ENCODE measurements around the gene SHISA5. TPM values are rescaled to one million over a fixed set of nuclear protein-coding genes. Genes with fewer than 3 reads are reported as not detected.
"Not testable (repeated sequence)": the region's sequence is repeated elsewhere in the genome, so short reads cannot be mapped to it uniquely, and the experiment has no call there.

SHISA5 gene, protein sequence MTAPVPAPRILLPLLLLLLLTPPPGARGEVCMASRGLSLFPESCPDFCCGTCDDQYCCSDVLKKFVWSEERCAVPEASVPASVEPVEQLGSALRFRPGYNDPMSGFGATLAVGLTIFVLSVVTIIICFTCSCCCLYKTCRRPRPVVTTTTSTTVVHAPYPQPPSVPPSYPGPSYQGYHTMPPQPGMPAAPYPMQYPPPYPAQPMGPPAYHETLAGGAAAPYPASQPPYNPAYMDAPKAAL
- total RNA-seq, result 95.7 and 108 TPM in 2 replicates

DNA sequence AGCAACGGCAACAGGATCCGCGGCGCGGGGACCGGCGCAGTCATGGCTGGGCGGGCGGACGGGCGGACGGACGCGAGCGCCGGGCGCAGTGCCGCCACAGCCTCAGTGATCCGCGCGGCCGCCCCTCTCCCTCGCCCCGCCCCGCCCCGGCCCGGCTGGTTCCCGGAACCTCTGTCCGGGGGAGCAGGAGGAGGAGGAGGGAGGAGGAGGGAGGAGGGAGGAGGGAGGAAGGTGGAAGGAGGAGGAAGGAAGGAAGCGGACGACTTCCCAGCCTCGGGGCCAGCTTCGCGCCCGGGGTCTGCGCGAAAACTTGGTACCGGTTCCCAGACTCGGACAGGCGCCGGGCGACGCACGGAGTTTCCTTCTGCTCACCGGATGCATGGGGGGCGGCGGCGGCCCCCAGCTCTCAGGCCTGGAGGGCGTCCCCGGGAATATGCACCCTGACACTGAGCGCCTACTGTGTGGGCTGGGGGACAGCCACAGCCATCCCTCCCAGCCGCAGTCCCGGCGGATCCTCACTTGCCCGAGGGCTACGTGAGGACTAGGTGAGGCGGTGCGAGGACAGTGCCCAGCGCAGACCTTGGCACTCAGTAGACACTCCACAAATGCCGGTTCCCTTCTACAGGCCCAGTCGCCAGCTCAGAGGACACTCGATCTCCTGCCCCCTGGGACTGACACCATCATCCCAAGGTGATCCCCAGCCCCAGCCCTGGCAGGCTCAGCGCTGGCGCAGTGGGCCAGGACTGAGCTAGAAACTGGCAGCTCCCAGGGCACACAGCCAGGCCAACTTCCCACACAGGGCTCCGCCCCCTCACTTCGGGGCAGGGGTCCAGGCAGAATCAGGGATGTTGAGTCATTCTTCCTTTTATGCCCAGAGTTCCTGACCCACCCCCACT is at the start of gene SHISA5:
SHISA5 (minus strand) TSS at position 124 of the 896 bp plus-strand sequence; CDS start at position 44, 80 bp downstream.
- peak; percentile 57 for DNase-seq
- TF ChIP-seq, protein P1, sequence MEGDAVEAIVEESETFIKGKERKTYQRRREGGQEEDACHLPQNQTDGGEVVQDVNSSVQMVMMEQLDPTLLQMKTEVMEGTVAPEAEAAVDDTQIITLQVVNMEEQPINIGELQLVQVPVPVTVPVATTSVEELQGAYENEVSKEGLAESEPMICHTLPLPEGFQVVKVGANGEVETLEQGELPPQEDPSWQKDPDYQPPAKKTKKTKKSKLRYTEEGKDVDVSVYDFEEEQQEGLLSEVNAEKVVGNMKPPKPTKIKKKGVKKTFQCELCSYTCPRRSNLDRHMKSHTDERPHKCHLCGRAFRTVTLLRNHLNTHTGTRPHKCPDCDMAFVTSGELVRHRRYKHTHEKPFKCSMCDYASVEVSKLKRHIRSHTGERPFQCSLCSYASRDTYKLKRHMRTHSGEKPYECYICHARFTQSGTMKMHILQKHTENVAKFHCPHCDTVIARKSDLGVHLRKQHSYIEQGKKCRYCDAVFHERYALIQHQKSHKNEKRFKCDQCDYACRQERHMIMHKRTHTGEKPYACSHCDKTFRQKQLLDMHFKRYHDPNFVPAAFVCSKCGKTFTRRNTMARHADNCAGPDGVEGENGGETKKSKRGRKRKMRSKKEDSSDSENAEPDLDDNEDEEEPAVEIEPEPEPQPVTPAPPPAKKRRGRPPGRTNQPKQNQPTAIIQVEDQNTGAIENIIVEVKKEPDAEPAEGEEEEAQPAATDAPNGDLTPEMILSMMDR (IDR thresholded peaks at IDR 0.05), result no peak
- Mint-ChIP-seq H3K4me1 (peaks cover 18% of the 10 kb centered on the region), H3K36me3 (ENCODE audit: low read depth) (no peaks in the 10 kb centered on the region), H3K4me3 (peak within 1 kb of the TSS; percentile 80), H3K9me3 (no peaks in the 10 kb centered on the region), H3K27ac (peak within 1 kb of the TSS; percentile 59), H3K27me3 (no peaks in the 10 kb centered on the region)
- ChIA-PET CTCF (interaction anchor here (0.7 to 2.0 kb wide), 5 partner anchors 31 to 103 kb away, joined by 3 to 18 read pairs (median 5); partner anchors contain the start of genes CCDC51 and TMA7), POLR2A (interaction anchor here (0.6 to 4.2 kb wide), 8 partner anchors 22 to 65 kb away, joined by 3 to 28 read pairs (median 4); partner anchors contain the start of genes ATRIP, CCDC51 and TMA7)
- intact Hi-C loops (cut with micrococcal nuclease), result no loop called here
- ATAC-seq (ENCODE audit: low read depth), result peak; percentile 67

DNA sequence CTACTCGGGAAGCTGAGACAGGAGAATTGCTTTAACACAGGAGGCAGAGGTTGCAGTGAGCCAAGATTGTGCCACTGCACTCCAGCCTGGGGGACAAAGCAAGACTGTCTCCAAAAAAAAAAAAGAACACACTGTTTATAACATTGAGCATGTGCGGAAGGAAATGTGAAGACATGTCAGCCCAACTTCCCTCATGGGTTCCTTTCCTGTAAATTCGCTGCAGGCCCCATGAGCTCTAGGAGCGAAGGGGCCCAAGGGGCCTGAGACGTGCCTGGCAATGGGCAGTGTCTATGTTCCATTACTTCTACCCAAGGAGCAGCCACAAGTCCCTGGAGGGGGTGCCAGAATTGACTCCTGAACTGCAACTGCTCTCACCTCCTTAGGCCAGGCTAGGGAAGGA is 49.4 kb upstream of the SHISA5 start:
- TF ChIP-seq, protein P1 (IDR thresholded peaks at IDR 0.05), result no peak
- ChIA-PET CTCF (interaction anchor here (0.8 to 2.3 kb wide), 2 partner anchors 46 to 152 kb away, joined by 3 to 10 read pairs; no protein-coding TSS in a partner anchor), POLR2A (interaction anchor here (1.1 kb wide), 1 partner anchor 113 kb away, joined by 3 read pairs; no protein-coding TSS in a partner anchor)
- intact Hi-C loops (cut with micrococcal nuclease), result no loop called here
- Mint-ChIP-seq H3K27me3 (no peaks in the 10 kb centered on the region), H3K27ac (no peak overlapping the region), H3K9me3 (no peaks in the 10 kb centered on the region), H3K4me3 (no peak overlapping the region), H3K36me3 (ENCODE audit: low read depth) (no peaks in the 10 kb centered on the region), H3K4me1 (peaks cover 15% of the 10 kb centered on the region)
- ATAC-seq (ENCODE audit: low read depth) (no peak), DNase-seq (no peak)

DNA sequence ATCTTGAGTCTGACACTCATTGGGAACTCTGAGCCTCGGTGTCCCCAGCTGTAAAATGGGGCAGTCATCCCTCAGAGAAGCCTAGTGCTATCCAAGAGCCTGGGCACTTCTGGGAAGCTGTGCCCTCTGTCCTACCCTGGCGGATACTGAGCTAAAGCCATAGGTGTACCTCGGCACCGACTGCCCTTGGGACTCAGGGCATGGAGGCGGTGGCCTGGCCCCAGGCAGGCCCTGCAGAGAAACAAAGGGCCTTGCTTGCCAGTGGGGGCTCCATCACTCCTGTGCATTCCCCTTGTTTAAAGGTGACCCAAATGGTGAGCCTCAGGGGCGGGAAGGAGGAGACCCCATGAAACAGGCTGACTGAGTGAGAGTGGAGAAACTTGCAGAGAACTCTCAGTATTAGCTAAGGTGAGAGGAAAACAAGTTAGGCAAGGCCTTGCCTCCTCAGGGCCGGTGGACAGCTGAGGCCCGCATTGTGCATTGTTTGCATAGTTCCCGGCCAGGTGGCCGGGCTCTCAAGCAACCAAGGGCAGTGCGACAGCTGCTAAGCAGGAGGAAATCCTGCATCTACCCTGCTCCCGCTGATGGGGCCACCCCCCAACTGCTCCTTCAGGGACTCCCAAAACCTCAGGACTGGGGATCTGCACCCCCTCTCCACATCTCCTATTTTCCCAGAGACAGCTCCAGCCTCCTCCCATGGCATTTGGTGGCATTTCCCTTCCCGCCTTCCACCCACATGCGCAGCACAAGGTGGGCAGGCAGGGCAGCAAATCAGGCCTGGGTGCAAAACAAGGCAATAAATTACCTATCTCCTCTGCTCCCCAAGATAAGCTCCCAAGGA is 48.4 kb upstream of the SHISA5 start:
- Mint-ChIP-seq H3K9me3 (no peaks in the 10 kb centered on the region), H3K36me3 (ENCODE audit: low read depth) (no peaks in the 10 kb centered on the region), H3K4me1 (peaks cover 10% of the 10 kb centered on the region), H3K27me3 (no peaks in the 10 kb centered on the region), H3K27ac (no peak overlapping the region), H3K4me3 (no peak overlapping the region)
- ChIA-PET CTCF (interaction anchor here (2.3 to 7.6 kb wide), 2 partner anchors 151 to 152 kb away, joined by 10 to 90 read pairs; no protein-coding TSS in a partner anchor), POLR2A (no interaction called here)
- ATAC-seq (ENCODE audit: low read depth) (no peak), DNase-seq (no peak)
- intact Hi-C loops (cut with micrococcal nuclease), result no loop called here
- TF ChIP-seq, protein P1 (IDR thresholded peaks at IDR 0.05), result no peak

DNA sequence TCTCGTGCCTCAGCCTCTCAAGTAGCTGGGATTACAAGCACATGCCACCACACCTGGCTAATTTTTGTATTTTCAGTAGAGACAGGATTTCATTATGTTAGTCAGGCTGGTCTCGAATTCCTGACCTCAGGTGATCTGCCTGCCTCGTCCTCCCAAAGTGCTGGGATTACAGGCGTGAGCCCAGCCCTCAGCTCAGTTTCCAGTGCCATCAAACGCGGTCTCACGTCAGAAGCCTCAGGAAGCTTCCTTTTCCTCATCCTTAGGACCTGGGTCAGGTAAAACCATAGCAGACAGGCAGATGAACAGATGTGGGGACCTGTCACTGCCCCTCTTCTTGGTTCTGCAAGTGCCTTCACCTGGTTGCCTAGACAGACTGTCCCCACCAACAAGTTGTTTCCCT is 47.7 kb upstream of the SHISA5 start:
- H3K27ac Mint-ChIP-seq; H3K36me3 Mint-ChIP-seq (ENCODE audit: low read depth); intact Hi-C loops (cut with micrococcal nuclease); H3K4me1 Mint-ChIP-seq; H3K4me3 Mint-ChIP-seq; DNase-seq; POLR2A ChIA-PET; H3K27me3 Mint-ChIP-seq; ATAC-seq (ENCODE audit: low read depth); H3K9me3 Mint-ChIP-seq: not testable (repeated sequence)
- CTCF ChIA-PET, result interaction anchor here (7.6 kb wide), 1 partner anchor 151 kb away, joined by 90 read pairs; no protein-coding TSS in a partner anchor

Data from activated B cell treated with CpG ODN at 0.5 μM for 24 hours (primary cell).